GM19239 (cell line): ENCODE measurements around the gene MTR.

Source experiments
- DNase-seq: peaks from one replicate; pipeline ENCODE4 v3.0.0; 2011; ENCODE audit warnings: low spot score; ENCODE audit not compliant: insufficient read length
- FAIRE-seq: peaks from 2 replicates; lab custom pipeline; 2011; peaks lifted over from hg19 to GRCh38; lab: Jason Lieb, UNC

The MTR gene

DNA sequence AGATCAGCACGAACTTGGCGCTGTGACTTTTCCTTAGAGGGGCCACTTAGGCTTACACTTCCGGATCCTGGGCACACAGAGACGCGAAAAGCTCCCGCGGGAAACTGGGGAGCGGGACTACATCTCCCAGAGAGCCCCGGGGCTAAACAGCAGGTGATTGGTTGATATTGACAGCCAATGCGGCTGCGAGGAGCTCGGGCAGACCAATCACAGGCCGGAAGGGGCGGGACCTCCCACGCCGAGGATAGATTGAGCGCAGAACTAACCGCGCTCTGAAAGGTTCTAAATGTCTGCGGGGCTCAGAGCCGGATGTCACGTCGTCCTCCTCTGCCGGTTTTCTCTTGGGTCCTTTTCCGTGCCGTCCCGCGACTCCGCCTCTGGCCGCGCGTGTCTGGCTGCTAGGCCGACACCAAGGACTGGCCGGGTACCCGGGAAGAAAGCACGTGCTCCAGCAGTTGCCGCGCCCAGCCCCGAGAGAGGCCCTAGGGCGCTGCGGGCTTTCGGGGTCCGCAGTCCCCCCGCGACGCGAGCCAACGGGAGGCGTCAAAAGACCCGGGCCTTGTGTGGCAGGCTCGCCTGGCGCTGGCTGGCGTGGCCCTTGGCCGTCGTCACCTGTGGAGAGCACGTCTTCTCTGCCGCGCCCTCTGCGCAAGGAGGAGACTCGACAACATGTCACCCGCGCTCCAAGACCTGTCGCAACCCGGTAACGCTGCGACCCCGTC lies at the start of gene MTR:
MTR (plus strand) TSS at position 258 of the 722 bp plus-strand sequence; CDS start at position 670, 412 bp downstream.
- FAIRE-seq: peak; percentile 97
- peak; percentile 90 for DNase-seq

DNA sequence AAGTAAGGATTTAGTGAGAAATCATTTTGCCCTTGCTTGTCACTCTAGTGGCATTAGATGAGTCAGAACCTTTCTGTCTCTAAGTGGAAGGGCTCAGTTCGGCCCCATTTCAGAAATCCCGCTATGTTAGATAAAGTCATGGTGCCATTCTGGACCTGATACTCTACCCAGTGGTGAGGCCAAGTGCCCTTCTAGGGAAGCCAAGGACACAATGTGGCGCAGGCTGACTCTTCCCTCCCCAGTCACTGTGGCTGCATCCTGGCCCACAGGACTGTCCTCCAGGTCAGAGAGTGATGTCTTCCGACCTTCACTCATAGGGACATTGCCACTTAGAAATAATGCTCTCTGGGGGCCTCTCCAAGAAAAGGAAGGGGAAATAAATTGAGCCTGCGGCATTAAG lies 48.3 kb upstream of the MTR start:
- DNase-seq (no peak), FAIRE-seq (no peak)

DNA sequence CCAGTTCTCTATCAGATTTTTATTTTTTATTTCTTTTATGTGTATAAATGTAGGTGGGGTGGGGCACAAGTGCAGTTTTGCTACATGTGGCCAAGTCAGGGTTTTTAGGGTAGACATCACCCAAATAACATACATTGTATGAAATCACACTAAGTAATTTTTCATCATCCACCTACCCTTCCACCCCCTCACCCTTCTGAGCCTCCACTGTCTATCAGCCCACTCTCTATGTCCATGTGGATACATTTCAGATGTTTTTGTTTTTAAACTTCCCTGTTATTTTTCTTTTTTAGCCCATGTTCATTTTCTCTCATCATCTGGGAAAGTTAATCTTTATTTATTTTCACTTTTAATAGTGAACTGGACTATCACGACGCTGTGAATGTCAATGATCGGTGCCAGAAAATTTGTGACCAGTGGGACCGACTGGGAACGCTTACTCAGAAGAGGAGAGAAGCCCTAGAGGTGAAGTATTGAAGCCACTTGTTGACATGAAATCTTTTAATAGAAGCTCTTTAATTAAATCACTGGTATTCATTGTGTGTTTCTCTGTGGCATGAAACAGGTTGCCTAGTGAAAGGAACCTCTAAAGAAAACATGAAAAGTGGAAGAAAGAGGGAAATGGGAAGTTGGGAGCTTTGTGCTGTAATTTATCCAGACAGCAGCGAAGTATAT lies 47.6 kb upstream of the MTR start:
- no peak for FAIRE-seq
- DNase-seq: no peak

DNA sequence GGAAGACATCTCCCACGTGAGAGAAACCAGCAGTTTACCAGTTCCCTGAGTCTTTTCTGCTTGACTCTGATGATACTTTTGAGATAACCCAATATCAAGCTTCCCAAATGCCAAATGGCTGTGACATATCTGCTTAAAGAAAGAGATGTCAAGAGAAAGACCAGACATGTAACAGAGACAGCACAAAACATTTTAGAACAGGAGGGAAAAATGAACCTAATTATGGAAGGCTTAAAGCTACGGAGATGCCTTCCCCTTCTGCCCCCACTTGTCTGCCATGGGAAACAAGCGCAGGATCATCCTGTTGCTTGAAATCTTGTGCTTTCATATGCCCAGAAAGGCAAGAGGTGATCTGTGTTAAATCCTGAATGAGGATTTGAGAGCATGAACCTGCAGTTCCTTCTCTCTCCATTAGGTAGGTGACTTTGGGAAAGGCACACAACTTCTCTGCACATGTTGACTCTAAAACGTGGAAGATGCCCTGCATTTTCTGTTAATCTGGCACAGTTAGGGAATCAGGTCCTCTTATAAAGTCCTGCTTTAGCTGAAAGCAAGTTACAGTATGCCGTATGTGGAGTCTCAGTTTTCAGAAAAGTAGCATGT lies 46.7 kb upstream of the MTR start:
- FAIRE-seq: no peak
- no peak for DNase-seq

DNA sequence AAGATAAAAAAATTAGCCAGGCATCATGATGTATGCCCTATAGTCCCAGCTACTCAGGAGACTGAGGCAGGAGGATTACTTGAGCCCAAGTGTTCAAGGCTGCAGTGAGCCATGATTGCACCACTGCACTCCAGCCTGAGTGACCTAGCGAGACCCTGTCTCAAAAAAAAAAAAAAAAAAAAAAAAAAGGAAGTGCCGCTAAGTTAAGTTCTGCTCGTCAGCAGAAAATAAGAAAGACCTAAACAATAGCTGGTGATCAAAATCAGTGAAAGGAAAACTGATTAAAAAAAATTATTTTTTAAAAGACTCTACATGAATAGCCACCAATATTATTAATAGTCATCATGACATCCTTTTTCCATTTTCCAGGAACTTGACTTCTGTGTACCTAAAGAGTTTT lies 44.2 kb upstream of the MTR start:
- DNase-seq: no peak
- no peak for FAIRE-seq

DNA sequence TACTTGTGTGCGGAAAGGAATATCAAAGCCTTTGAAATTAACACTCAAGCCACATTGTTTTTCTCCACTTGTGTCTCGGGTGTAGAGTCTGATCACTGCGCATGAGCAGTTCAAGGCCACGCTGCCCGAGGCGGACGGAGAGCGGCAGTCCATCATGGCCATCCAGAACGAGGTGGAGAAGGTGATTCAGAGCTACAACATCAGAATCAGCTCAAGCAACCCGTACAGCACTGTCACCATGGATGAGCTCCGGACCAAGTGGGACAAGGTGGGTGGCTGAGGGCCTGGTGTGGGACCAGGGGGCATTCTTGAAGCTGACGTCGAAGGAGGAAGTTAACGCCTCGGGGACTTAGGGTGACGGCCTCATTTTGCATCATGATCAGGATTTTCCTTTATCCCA lies 43.7 kb upstream of the MTR start:
- FAIRE-seq (no peak), DNase-seq (no peak)

DNA sequence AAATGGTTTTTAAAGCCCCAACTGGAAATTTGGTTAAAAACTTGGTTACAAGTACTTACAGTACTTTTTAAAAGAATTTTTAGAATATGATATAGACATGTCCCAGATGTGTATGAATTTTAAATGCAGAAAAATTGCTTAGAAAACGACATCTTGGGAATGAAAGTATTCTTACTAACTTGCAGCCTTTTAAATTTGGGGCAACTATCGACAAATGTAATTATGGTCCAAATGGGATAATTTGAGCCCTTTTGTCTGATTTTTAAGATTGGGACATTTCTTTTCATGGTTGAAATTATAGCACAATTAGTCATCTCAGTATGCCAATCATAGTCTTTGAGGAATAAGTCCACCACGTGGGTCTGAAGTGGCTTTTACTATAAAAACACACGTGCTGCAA lies 43.2 kb upstream of the MTR start:
- no peak for FAIRE-seq
- DNase-seq: no peak

DNA sequence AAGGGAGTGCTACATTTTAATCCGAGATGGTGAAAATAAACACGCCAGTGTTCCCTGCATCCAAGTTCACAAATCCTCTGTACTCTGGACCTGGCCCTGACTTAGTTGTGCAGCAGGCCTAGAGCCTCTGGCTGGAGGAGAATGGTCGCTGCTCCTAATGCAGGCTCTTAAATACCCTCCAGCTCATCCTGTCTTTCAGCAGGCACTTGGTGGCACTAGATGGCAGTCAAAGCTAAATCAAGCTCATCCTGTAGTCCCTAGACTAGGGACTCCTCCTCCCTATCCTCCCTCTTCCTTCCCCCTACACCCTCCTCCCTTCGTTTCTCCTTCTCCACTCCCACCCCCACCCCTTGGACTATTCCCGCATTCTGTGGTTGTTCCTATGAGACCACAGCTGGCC lies 41.6 kb upstream of the MTR start:
- FAIRE-seq: no peak

DNA sequence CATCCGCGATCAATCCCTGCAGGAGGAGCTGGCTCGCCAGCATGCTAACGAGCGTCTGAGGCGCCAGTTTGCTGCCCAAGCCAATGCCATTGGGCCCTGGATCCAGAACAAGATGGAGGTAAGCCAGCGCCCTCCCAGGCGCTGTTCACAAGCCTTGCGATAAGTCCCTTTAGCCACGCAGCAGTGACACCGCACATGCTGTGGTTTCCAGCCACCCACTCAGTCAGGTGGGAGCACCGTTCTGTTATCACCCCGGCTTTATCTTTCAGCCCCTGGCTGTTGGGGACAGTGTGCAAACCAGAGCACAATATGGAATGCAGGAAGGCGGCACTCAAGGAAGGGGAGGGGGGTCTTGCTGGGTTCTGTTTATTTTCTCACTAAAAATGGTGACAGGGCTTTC lies 41.1 kb upstream of the MTR start:
- no peak for DNase-seq
- no peak for FAIRE-seq

More for the DNA sequence above, 41.6 kb upstream of the MTR start:
- DNase-seq: no peak

DNA sequence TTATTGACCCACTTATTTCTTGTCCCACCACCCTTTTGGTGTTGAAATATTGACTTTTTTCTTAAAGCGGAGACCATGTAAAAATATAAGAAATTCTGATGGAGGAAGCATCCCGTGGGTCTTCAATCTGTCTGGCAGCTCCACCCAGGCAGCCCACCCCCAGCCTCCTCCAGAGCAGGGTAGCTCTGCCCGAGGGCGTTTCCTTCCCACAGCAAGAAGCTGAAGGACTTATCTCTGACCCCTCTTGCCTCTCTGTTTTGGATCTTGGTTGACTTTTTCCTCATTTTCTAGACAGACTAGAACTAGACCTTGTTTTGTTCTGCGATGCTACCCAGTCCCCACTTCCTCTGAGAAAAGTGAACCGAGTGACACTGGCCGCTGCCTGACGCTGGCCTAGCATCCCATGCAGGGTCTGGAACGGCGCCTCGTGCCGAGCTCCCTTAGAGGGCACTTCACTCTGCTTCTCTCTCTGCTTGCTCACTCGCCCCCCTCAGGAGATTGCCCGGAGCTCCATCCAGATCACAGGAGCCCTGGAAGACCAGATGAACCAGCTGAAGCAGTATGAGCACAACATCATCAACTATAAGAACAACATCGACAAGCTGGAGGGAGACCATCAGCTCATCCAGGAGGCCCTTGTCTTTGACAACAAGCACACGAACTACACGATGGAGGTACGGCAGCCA lies 40.4 kb upstream of the MTR start:
- no peak for FAIRE-seq
- no peak for DNase-seq

DNA sequence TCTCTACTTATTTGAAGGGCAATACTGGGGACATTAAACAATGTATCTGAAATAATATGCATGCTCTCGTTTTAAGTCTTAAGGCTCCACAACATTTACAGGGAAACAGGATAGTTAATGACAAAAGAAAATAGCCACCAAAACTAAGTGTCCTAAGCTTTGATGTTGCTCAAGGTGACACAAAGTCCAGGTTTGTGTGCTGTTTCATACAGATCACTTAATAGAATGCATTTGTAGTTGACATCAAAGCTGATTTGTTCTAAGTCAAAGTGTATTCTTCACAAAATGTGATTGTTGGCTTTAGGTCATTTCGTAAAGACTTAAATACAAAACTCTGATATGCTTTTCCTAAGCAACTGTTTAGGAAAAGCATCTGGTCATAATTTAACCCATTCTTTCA lies 37.5 kb upstream of the MTR start:
- DNase-seq (no peak), FAIRE-seq (no peak)

DNA sequence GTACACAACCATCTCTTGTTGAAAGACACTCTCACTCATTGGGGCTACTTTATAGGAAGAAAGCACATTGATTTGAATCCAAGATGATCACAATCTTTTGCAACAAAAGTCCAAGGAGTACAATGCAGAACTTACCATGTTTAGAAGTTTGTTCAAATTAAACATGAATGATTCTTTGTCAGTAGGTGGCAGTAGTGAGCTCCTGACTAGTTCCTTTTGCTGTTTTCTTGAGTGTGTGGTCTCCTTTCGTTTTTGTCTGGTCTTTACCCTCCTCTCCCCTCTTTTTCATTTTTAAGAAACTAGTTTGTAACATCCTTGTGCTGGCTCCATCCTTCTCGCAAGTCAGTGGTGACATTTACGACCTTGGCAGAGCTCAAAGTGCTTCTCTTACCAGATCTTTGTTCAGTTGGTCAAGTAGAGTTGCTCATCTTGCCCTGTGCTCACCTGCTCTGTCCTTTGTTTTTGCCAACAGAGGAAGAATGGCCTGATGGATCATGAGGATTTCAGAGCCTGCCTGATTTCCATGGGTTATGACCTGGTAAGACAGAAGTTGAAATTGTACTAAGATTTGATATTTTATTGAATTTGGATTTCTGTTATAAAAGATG lies 35.7 kb upstream of the MTR start:
- DNase-seq (peak; percentile 26), FAIRE-seq (peak; percentile 77)

DNA sequence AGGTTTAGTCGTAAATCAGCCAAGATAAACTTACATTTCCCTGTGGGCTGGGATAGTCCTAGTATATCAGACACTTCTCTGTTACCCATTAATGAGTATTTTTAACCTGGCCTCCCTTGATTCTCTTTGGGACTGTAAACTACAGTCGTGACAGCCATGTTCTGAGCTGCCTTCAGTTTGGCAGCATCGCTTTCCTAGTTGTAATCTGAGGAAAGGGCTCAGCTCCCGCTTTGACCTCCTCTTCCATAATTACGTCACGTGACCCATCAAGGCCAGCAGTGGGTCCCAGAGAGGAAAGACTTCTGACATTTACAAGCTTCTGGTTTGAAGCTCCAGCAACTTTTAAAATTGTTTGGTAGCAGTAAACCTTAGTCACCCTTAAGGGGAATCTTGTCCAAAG lies 34.6 kb upstream of the MTR start:
- FAIRE-seq (no peak), DNase-seq (no peak)

DNA sequence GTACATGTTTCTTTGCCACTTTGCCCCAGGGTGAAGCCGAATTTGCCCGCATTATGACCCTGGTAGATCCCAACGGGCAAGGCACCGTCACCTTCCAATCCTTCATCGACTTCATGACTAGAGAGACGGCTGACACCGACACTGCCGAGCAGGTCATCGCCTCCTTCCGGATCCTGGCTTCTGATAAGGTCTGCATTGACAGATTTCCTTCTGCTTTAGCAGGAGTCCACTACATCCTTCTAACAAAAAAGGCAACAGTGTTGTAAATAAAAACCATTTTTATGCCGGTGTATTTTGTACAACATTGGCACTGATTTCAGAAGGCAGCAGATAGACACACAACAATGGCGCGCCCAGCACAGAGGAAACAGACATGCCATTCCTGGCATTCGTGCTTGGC lies 34.1 kb upstream of the MTR start:
- DNase-seq: no peak
- FAIRE-seq: no peak

DNA sequence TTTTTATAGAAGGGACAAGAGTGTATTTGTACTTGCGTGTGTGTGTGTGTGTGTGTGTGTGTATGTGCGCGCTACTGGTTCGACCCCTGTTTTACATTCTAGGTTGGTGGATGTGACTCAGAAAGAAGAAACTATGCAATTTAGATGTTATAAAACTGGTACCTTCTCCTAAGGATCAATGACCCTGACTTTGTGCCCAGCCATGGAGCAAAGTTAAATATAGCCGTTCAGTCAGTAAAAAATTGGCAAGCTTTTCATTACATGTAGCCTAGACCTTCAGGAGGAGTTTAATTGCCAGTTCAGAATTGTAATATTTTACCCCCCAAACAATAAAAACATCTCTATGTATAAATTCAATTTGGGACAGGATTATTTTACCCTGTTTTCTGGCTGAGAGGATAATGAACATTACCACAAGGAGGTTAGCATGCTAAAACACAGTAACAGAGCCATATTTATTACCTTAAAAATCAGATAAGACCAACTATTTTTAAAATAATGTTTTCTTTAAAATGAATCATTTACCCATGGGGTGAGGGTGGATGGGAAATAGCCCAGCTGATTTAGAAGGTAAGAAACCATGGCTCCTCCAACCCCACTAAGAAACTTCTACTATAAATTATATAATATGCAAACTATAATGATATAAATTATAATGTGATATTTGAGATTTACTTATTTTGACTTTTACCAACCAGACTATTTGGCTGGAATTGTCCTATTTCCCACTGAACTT lies 33.5 kb upstream of the MTR start:
- FAIRE-seq: no peak
- DNase-seq: no peak

DNA sequence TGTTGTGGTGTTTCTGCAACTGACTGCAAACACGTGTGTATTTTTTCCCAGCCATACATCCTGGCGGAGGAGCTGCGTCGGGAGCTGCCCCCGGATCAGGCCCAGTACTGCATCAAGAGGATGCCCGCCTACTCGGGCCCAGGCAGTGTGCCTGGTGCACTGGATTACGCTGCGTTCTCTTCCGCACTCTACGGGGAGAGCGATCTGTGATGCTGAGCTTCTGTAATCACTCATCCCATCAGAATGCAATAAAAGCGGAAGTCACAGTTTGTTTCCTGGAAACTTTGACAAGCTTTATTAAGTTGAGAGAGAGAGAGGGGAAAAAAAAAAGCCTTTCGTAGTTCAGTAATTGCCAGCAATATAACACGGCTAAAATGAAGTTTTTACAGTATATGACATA lies 32.7 kb upstream of the MTR start:
- no peak for DNase-seq
- no peak for FAIRE-seq

DNA sequence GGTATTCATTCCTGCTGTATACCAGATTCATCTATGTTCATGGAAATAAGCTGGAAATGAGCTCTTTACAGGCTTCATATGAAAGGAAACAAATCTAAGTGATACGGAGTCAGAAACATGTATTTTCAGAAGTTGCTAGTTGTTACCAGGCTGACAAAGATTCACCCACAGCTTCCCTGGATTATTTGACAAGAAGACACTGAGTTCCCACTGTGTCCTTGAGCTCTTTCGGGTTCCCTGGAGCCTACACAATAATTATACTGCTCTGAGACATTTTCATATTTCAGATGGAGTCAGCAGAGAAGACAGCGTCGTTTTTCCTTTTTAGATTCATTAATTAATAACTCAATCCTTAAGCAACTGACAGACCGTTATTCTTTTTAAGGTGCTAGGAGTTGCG lies 29.3 kb upstream of the MTR start:
- FAIRE-seq: no peak
- DNase-seq: no peak

DNA sequence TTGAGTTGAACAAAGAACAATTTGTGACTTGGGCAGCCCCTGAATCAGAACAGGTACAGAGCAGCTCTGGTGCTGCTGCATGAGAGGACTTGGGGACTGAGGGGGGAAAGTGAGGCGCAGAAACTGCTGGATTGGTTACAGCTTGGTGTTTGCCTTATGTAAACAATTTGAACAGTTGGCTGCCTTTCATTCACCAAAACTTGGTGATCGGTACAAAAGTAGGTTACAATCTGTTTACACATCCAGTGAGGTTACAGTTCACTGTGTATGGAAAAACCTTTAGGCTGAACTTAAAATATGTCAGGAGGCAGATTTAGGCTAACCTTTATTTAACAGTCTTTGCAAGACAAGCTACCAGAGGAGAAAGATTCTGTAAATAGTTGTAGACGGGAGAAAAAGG lies 28.6 kb upstream of the MTR start:
- DNase-seq: no peak
- no peak for FAIRE-seq

DNA sequence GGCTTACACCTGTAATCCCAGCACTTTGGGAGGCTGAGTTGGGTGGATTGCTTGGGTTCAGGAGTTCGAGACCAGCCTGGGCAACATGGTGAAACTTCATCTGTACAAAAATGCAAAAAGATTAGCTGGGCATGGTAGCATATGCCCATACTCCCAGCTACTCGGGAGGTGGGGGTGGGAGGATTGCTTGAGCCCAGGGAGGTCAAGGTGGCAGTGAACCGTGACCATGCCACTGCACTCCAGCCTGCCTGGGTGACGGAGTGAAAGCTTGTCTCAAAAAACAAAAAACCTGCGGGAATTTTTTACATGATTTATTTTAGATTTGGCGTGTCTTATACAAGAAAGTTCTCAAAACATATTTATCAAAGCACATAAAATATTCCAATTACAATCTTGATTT lies 27.8 kb upstream of the MTR start:
- FAIRE-seq (no peak), DNase-seq (no peak)

DNA sequence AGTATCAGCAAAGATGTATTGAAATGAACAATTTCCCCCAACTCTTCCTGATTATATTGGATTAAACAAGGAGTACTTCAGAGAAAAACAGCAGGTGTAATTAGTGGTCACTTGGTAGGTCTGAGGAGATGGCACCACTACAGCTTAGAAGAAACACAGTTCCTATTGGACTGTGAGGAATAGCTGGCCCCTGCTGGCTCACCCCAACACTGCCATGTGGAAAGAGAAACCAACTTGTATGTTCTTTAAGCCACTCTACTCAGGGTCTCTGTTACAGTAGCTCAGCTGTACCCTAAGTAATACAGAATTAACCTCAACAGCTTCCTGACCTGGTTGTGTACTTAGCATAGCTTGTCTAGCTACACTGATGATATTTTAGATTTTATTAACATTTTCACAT lies 26.5 kb upstream of the MTR start:
- FAIRE-seq (no peak), DNase-seq (no peak)
